KMS-11 (cell line): ENCODE data around the gene NFATC2.

Source experiments
- H2AFZ ChIP-seq: fragments of 200-600 bp; sonication (generic); 2 replicates; pipeline ENCODE4 v1.6.1; 2016; ENCODE audit warnings: antibody characterized with exemption, mixed run types, low read depth
- H3K27ac ChIP-seq: fragments of 200-600 bp; sonication (generic); 2 replicates; pipeline ENCODE4 v1.6.1; 2016; ENCODE audit warnings: mild to moderate bottlenecking, mixed run types
- H3K27me3 ChIP-seq: fragments of 200-600 bp; sonication (generic); 2 replicates; pipeline ENCODE4 v1.6.1; 2017; ENCODE audit warnings: mild to moderate bottlenecking, low read depth, mixed run types, moderate library complexity; ENCODE audit not compliant: insufficient read depth
- H3K36me3 ChIP-seq: fragments of 200-600 bp; sonication (generic); 2 replicates; pipeline ENCODE4 v1.6.1; 2017; ENCODE audit warnings: mild to moderate bottlenecking, mixed run types; ENCODE audit not compliant: insufficient read depth
- H3K4me1 ChIP-seq: fragments of 200-600 bp; sonication (generic); 2 replicates; pipeline ENCODE4 v1.6.1; 2016; ENCODE audit warnings: mild to moderate bottlenecking, low read depth, mixed run types; ENCODE audit not compliant: poor library complexity, severe bottlenecking
- H3K4me2 ChIP-seq: fragments of 200-600 bp; sonication (generic); 2 replicates; pipeline ENCODE4 v1.7.0; 2016; ENCODE audit warnings: mild to moderate bottlenecking, mixed run types
- H3K4me3 ChIP-seq: fragments of 200-600 bp; sonication (generic); IDR thresholded peaks from 2 replicates; pipeline ENCODE4 v1.6.1; 2017; ENCODE audit warnings: low read depth, low read length, mixed read lengths; ENCODE audit not compliant: insufficient read depth
- H3K79me2 ChIP-seq: fragments of 200-600 bp; sonication (generic); 2 replicates; pipeline ENCODE4 v1.6.1; 2016; ENCODE audit warnings: low read depth, mixed run types; ENCODE audit not compliant: insufficient read depth
- H3K9ac ChIP-seq: fragments of 200-600 bp; sonication (generic); 2 replicates; pipeline ENCODE4 v1.6.1; 2016; ENCODE audit warnings: mild to moderate bottlenecking, mixed run types
- H4K20me1 ChIP-seq: fragments of 200-600 bp; sonication (generic); 2 replicates; pipeline ENCODE4 v1.6.1; 2016; ENCODE audit warnings: mild to moderate bottlenecking, mixed run types; ENCODE audit not compliant: insufficient read depth
- CTCF ChIP-seq: fragments of 200-600 bp; sonication (generic); conservative IDR thresholded peaks from 2 replicates; pipeline ENCODE4 v1.6.1; 2017; ENCODE audit warnings: low read depth, mild to moderate bottlenecking, antibody characterized with exemption, low read length, moderate library complexity, mixed read lengths

NFATC2 gene

DNA sequence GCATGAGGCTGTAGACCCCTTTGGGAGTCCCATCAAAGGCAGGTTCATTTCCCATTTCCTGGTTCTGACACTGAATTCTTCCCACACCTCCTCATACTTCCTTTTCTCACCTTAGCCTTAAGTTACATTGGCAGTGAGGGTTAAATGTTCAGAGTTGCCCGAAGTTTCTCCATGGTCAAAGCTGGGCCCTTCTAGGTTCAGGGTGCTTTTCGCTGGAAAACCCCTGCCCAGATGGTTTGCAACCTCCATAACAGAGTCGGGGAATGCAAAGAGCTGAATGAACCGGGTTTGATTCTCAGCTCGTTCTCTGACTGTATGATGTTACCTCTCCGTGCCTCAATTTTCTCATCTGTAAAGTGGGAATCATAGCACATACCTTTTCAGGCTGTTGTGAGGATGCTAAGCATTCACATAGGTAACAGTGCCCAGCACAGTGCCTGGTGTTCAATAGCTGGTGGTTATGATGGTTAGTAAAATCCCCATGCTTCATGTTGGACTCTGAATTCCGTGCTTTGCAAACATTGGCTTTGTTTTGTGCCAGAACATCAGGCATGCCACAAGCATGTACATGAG, 149.8 kb downstream of the NFATC2 start:
- H3K4me3 ChIP-seq = no peak overlapping the region

DNA sequence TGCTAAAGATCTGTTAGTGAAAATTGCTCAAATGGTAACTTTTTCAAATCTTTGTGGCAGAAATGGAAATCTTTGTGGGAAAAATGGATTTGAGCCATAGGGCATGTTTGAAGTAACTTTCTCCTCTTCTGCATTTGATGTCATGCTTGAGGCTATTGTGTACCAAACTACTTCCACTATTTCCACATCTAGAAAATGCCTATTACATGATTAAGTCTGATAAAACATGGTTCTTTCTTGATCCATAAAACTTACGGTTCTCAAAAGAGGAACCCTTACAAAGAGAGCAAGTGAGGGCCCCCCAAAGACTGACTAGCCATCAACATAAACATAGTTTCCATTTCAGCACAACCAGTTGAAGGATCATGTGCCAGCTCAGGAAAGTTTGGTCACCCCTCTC, 150.6 kb downstream of the NFATC2 start:
- H3K36me3 ChIP-seq = 0 out of 2 replicates have a peak, but pooled peaks cover 3% of the 10 kb centered on the region
- no peak for TF ChIP-seq CTCF
- peaks cover 31% of the 10 kb centered on the region for H3K4me1 ChIP-seq
- H2AFZ ChIP-seq = no peak overlapping the region
- no peak overlapping the region for H3K27ac ChIP-seq
- H3K9ac ChIP-seq = no peak overlapping the region
- no peaks in the 10 kb centered on the region for H3K27me3 ChIP-seq
- H4K20me1 ChIP-seq = no peaks in the 10 kb centered on the region
- no peak overlapping the region for H3K4me2 ChIP-seq
- H3K4me3 ChIP-seq = no peak overlapping the region
- H3K79me2 ChIP-seq = no peaks in the 10 kb centered on the region

More for the DNA sequence above, 149.8 kb downstream of the NFATC2 start:
- H4K20me1 ChIP-seq = no peaks in the 10 kb centered on the region
- H3K4me1 ChIP-seq = peaks cover 26% of the 10 kb centered on the region
- no peak for TF ChIP-seq CTCF
- no peak overlapping the region for H3K27ac ChIP-seq
- H3K79me2 ChIP-seq = no peaks in the 10 kb centered on the region
- no peak overlapping the region for H2AFZ ChIP-seq
- no peak overlapping the region for H3K9ac ChIP-seq
- no peaks in the 10 kb centered on the region for H3K27me3 ChIP-seq
- 0 out of 2 replicates have a peak, but pooled peaks cover 3% of the 10 kb centered on the region for H3K36me3 ChIP-seq
- H3K4me2 ChIP-seq = no peak overlapping the region

- Histone ChIP-seq H3K9ac (no peak overlapping the region), H3K4me3 (no peak overlapping the region), H3K27ac (no peak overlapping the region), H3K27me3 (no peaks in the 10 kb centered on the region), H2AFZ (no peak overlapping the region), H3K36me3 (0 out of 2 replicates have a peak, but pooled peaks cover 3% of the 10 kb centered on the region), H4K20me1 (no peaks in the 10 kb centered on the region), H3K4me2 (no peak overlapping the region), H3K4me1 (peaks cover 43% of the 10 kb centered on the region), H3K79me2 (no peaks in the 10 kb centered on the region)
- no peak for TF ChIP-seq CTCF
Observed at GRCh38 chr20:51389543-51390264, 152.8 kb downstream of the NFATC2 start.

DNA sequence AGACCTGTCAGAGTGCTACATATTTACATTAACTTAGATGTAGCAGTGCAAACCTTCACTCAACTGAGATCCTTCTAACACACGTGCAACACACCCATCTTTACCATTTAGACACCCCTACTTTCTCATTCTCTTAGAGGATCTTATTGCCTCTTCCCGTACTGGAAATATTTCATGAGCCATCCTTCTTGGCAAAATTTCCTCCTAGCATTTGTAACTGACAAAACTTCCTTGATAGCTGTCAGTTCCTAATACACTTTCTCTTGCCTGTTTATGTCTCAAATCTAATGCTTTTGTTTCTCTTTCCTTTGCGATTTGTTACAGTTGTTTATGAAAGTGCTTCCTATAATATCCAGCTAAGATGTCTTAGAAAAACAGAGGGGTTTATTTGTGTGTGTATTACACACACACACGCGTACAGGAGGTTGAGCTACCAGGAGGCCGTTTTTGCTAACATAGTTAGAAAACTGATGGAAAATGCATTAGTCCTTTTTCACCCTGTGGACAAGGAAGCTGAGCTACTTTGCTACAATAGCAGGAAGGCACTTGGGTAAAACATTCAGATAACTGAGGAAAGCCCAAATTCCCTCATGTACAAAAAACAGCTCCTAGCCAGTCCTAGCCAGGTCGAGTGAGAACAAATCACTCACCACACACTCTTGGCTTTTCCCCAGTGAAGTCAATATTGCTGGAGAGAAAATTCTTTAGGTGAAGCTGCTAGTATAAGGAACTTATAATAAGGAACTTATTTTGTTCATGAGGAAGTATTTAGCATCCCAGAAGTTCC, 153.6 kb downstream of the NFATC2 start:
- Histone ChIP-seq H3K36me3 (0 out of 2 replicates have a peak, but pooled peaks cover 3% of the 10 kb centered on the region), H2AFZ (no peak overlapping the region), H4K20me1 (no peaks in the 10 kb centered on the region), H3K9ac (no peak overlapping the region), H3K4me2 (no peak overlapping the region), H3K4me3 (no peak overlapping the region), H3K79me2 (no peaks in the 10 kb centered on the region), H3K27me3 (no peaks in the 10 kb centered on the region), H3K27ac (no peak overlapping the region), H3K4me1 (peaks cover 43% of the 10 kb centered on the region)
- TF ChIP-seq CTCF = no peak
